ENCODE data around the gene STPG4. TPM values are rescaled to one million over a fixed set of nuclear protein-coding genes. Genes with fewer than 3 reads are reported as not detected.

The STPG4 gene
- polyA plus RNA-seq, 3 donors: 0.20 to 0.24 TPM; not detected in 1

DNA sequence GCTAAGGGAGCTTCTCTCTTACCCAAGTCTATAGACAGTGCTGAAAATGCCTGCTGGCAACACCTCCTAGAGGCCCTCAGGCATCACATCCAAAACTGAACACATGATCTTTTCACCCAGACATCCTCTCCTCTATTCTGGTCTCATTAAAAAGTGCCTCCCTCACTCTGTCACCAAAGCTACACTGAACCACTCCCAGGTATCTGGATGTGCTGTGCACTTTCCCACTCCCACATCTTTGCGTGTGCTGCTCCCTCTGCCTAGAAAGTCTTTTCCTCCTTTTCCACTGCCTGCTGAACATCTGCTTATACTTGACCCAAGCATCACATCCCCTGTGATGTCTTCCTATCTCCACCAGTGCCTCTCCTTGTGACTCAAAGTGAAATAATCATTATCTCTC lies 26.1 kb upstream of the STPG4 start:
- peaks cover 0 to 13% (median 4%) of the 10 kb centered on the region in 3 donors for H3K27me3 Mint-ChIP-seq (ENCODE audit: low read depth in 3 of 3)
- peaks cover 27 to 33% of the 10 kb centered on the region in 2 donors for H3K4me1 ChIP-seq (ENCODE audit: control insufficient read depth in 1 of 2, insufficient read depth in 2 of 2, low read length in 2 of 2)
- H3K9me3 ChIP-seq (replicated peaks in 1 of 2; ENCODE audit: control insufficient read depth in 1 of 2, insufficient read depth in 1 of 2, low read length in 2 of 2): no peaks in the 10 kb centered on the region
- H3K9ac ChIP-seq (ENCODE audit: insufficient read depth, low read length, poor library complexity, severe bottlenecking): no peak overlapping the region
- TF ChIP-seq, protein P1, sequence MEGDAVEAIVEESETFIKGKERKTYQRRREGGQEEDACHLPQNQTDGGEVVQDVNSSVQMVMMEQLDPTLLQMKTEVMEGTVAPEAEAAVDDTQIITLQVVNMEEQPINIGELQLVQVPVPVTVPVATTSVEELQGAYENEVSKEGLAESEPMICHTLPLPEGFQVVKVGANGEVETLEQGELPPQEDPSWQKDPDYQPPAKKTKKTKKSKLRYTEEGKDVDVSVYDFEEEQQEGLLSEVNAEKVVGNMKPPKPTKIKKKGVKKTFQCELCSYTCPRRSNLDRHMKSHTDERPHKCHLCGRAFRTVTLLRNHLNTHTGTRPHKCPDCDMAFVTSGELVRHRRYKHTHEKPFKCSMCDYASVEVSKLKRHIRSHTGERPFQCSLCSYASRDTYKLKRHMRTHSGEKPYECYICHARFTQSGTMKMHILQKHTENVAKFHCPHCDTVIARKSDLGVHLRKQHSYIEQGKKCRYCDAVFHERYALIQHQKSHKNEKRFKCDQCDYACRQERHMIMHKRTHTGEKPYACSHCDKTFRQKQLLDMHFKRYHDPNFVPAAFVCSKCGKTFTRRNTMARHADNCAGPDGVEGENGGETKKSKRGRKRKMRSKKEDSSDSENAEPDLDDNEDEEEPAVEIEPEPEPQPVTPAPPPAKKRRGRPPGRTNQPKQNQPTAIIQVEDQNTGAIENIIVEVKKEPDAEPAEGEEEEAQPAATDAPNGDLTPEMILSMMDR (IDR thresholded peaks at IDR 0.05): no peak
- no peak overlapping the region for H2AFZ ChIP-seq (ENCODE audit: insufficient read depth, low read depth, low read length, poor library complexity, severe bottlenecking)
- WGBS (ENCODE audit: insufficient coverage): 80% methylated on average over 1 of the region's 1 CpG
- H3K27ac ChIP-seq (ENCODE audit: low read depth in 1 of 2, low read length in 2 of 2): no peak overlapping the region
- H3K27me3 ChIP-seq (ENCODE audit: control insufficient read depth in 2 of 2, insufficient read depth in 2 of 2, low read length in 2 of 2): no peaks in the 10 kb centered on the region
- no peak overlapping the region for H3K27ac Mint-ChIP-seq
- H3K4me2 ChIP-seq (replicated peaks; ENCODE audit: extremely low read depth, low read length, poor library complexity, severe bottlenecking): no peak overlapping the region
- H3K36me3 Mint-ChIP-seq: peaks cover 0 to under 1% of the 10 kb centered on the region in 2 donors
- H3K36me3 ChIP-seq (replicated peaks in 1 of 2; ENCODE audit: control insufficient read depth in 1 of 2, insufficient read depth in 2 of 2, low read length in 2 of 2): no peaks in the 10 kb centered on the region
- H3K4me3 Mint-ChIP-seq: no peak overlapping the region
- H3K4me1 Mint-ChIP-seq: peaks cover 30% of the 10 kb centered on the region
- peaks cover 17% of the 10 kb centered on the region for H3K79me2 ChIP-seq (ENCODE audit: insufficient read depth, low read length)
- intact Hi-C loops (cut with micrococcal nuclease): no loop called here
- DNase-seq: no peak
- no peak overlapping the region for H3K4me3 ChIP-seq (replicated peaks in 1 of 3; ENCODE audit: low read depth in 2 of 3, low read length in 3 of 3)
- peaks cover under 1% of the 10 kb centered on the region for H4K20me1 ChIP-seq (ENCODE audit: insufficient read depth, low read length)
- peaks cover 0 to 2% (median 1%) of the 10 kb centered on the region in 7 donors for H3K9me3 Mint-ChIP-seq

DNA sequence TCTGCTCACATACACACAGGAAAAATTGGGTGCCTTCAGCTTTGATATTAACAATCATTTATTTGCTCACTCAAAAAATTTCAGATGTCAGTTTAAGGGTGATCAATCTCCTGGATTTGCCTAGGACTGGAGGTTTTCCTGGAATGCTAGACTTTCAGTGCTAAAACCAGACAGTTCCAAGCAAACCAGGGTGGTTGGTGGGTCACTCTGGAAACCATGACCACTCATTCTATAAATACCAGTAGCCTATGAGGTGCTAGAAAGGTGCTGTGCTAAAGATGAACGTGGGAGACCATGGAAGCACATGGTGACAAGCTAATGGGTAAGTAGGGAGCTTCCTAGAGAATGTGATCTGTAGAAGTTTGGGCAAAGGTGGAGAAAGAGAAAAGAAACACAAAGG lies 25.4 kb upstream of the STPG4 start:
- Histone ChIP-seq H3K27ac (ENCODE audit: low read depth in 1 of 2, low read length in 2 of 2) (no peak overlapping the region), H3K4me1 (ENCODE audit: control insufficient read depth in 1 of 2, insufficient read depth in 2 of 2, low read length in 2 of 2) (peaks cover 27 to 33% of the 10 kb centered on the region in 2 donors), H3K27me3 (ENCODE audit: control insufficient read depth in 2 of 2, insufficient read depth in 2 of 2, low read length in 2 of 2) (no peaks in the 10 kb centered on the region), H3K4me3 (replicated peaks in 1 of 3; ENCODE audit: low read depth in 2 of 3, low read length in 3 of 3) (no peak overlapping the region), H3K9me3 (replicated peaks in 1 of 2; ENCODE audit: control insufficient read depth in 1 of 2, insufficient read depth in 1 of 2, low read length in 2 of 2) (no peaks in the 10 kb centered on the region), H3K4me2 (replicated peaks; ENCODE audit: extremely low read depth, low read length, poor library complexity, severe bottlenecking) (no peak overlapping the region), H3K9ac (ENCODE audit: insufficient read depth, low read length, poor library complexity, severe bottlenecking) (no peak overlapping the region), H3K36me3 (replicated peaks in 1 of 2; ENCODE audit: control insufficient read depth in 1 of 2, insufficient read depth in 2 of 2, low read length in 2 of 2) (no peaks in the 10 kb centered on the region), H2AFZ (ENCODE audit: insufficient read depth, low read depth, low read length, poor library complexity, severe bottlenecking) (no peak overlapping the region), H3K79me2 (ENCODE audit: insufficient read depth, low read length) (peaks cover 23% of the 10 kb centered on the region), H4K20me1 (ENCODE audit: insufficient read depth, low read length) (peaks cover 4% of the 10 kb centered on the region)
- peaks cover 0 to 14% (median 6%) of the 10 kb centered on the region in 3 donors for H3K27me3 Mint-ChIP-seq (ENCODE audit: low read depth in 3 of 3)
- WGBS (ENCODE audit: insufficient coverage): no CpG with 5 or more reads among the region's 1 CpG
- intact Hi-C loops (cut with micrococcal nuclease): no loop called here
- peaks cover 0 to 3% of the 10 kb centered on the region in 2 donors for H3K36me3 Mint-ChIP-seq
- no peak for DNase-seq
- no peak overlapping the region for H3K27ac Mint-ChIP-seq
- TF ChIP-seq, protein P1 (IDR thresholded peaks at IDR 0.05): no peak
- H3K9me3 Mint-ChIP-seq: peaks cover 0 to 5% (median 2%) of the 10 kb centered on the region in 7 donors
- H3K4me1 Mint-ChIP-seq: peaks cover 30% of the 10 kb centered on the region
- H3K4me3 Mint-ChIP-seq: no peak overlapping the region

All from CD14-positive monocyte (primary cell).